Ishikawa (cell line): ENCODE results near the gene A2ML1.
A peak's percentile ranks its signal among the peaks of the same experiment; 100 is the strongest.

Experiments
- RAD21 ChIP-seq: IDR thresholded peaks from 2 replicates; pipeline ENCODE4 v1.6.1; 2012; ENCODE audit warnings: low read depth
- YY1 ChIP-seq: IDR thresholded peaks from 2 replicates; pipeline ENCODE4 v1.6.1; 2012; ENCODE audit warnings: low read depth

Gene A2ML1

GRCh38 chr12:8922544-8922943 is 100.1 kb downstream of the A2ML1 start:
- TF ChIP-seq RAD21, result 0 out of 2 replicates have a peak, but pooled peaks have one; percentile 6
- TF ChIP-seq YY1, result no peak
